GM18502 (cell line): ENCODE data around the gene ERAL1.
"Not testable (repeated sequence)": the region's sequence is repeated elsewhere in the genome, so short reads cannot be mapped to it uniquely, and the experiment has no call there.

Experiments used
- ATAC-seq: cut with Tn5 transposase; IDR thresholded peaks from one replicate; pipeline ENCODE4 v1.9.1; 2021; ENCODE audit warnings: mild to moderate bottlenecking; ENCODE audit not compliant: unreplicated experiment, poor library complexity

ERAL1 gene

DNA sequence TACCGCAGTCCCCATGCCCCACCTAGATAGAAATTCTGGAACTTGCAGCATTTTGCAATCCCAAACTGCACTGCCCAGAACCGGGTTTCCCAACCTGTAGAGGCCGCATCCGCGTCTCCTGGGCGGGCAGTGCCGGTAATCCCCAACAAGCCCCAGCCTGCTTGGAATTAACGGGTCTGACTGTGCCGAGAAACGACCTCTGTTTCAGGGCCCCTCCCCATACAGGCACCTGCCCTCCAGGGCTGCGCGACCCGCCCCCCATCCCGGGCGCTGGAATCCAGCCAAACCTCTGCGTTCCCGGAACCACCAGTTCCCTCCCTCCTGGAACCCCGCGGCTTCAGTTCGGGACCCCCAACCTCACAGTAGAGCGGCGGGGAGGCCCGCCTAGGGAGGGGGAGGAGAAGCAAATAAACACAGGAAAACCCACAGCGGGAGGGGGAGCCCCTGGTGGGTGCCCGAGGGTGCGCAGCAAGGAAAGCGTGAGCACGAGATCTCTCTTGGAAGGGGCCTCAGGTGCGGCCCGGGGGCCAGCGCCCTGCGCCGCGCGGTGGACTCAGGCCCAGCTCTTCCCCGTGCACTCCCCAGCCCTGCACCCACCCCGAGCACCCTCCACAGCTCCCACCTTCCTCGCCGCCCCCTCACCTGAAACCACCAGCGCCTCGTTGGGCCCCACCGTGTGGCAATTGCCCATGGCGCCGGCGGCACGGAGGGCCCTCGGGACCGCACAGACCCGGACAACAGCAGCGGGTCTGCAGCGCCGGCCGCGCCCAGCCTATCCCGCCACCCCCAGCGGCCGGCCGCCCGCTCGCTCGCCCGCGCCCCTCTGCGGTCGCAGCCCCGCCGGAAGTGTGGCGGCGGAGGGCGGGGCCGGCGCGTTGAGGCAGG lies 42.3 kb downstream of the ERAL1 start, which contains the start of gene FLOT2:
Gene FLOT2 (minus strand): TSS at position 850 of the 885 bp plus-strand sequence. CDS start 159 bp downstream, at position 691.
- ATAC-seq = no peak

DNA sequence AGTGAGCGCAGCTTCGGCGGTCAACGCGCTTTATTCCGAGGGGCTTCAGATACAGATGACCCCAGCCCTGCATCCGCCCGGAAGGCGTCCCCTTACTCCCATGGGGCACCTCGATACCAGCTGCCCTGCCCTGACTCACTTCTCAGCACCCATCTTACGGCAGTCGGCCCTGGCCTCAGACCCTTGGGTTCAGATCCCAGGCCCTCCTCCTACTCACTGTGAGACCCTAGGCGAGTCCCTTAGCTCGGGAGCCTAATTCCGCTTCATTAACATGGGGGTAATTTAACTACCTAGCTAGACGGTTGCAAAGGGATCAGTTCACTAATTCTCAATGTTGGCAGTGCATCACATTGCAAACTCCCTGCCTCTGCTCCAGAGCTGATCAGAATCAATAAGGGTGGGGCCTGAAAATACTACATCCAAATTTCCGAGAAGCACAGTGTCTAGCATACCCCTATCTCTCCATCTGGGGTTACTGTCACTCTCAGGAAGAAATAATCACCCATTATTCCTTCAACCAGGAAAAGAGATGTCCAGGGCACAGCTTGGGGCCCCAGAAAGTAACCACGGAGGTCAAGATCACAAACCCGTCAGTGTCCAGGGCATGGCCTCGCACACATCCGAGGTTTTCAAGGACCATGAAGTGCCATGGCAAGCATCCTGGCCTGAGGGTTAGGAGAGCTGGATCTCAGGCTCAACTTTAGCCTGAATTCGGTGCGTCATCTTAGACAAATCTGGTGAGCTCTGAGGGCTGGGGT lies 43.1 kb downstream of the ERAL1 start:
- ATAC-seq = no peak

DNA sequence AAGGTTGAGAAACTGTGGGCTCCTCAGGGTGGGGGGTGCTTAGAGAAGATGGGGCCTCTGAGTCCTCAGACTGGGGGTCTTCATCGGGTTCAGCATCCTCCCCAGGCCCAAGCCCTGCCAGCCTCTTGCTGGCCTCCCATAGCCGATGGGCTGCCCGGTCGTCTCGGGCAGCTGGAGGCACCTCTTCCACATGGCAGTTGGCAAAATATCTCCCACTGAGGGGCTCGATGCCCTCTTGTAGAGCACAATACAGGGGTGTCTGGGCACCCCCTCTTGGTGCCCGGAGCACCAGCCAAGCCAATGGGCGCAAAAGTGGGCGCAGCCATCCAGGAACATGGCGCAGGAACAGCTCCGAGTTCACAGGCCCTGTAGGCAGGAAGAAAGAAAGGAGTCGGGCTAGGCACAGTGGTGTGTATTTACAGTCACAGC lies 43.7 kb downstream of the ERAL1 start:
- no peak for ATAC-seq

DNA sequence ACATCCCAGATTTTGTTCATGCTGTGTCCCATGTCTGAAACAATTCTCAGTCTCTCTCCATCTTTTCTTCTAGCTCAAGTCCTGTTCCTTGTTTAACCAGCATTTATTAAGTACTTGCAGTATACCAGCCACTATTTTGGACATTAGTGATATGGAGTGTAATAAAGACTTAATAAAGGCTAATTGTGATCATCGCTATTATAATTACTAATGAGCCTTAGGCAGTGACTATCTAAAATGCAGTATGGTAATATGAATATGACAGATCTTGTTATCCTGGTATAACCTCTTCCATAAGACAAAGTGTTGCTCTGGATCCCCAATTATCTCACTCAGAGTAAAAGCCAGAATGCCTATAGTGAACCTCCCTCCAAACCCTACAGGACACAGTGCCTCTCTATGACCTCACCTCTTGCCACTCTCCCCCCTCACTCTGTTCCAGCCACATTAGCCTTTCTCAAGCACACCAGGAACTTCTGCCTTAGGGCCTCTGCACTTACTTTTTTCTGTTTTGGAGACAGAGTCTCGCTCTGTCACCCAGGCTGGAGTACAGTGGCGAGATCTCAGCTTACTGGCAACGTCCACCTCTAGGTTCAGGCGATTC lies 44.5 kb downstream of the ERAL1 start:
- ATAC-seq = no peak

DNA sequence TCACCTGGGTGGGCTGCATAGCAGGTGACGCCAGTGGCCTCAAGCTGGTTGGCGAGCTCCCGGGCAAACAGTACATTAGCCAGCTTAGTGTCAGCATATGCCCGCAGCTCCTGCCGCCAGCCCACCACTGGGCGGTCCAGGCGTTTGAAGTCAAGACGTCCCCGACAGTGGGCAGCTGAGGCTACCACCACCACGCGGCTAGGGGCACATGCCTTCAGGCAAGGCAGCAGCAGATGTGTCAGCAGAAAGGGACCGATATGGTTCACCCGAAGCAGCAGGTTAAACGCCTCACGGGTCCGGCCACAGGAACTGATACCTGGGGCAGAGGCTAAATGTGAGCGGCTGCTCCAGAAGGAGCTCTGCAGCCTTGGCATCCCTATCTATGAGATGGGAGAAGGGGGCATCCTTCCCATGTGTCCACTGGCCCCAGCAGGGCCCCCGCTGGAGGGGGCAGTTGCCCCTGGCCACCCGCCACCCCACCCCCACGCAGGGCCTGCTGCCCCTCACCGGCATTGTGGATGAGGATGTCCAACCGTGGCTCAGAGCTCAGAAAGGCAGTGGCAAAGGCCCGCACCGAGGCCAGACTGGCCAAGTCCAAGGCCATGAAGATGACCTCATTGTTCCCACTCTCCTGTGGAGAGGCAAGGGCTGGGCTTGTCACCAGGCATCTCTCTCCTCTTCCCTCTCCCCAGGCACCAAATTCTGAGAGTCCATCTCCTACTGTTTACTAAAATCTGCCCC lies 46.3 kb downstream of the ERAL1 start:
- no peak for ATAC-seq

DNA sequence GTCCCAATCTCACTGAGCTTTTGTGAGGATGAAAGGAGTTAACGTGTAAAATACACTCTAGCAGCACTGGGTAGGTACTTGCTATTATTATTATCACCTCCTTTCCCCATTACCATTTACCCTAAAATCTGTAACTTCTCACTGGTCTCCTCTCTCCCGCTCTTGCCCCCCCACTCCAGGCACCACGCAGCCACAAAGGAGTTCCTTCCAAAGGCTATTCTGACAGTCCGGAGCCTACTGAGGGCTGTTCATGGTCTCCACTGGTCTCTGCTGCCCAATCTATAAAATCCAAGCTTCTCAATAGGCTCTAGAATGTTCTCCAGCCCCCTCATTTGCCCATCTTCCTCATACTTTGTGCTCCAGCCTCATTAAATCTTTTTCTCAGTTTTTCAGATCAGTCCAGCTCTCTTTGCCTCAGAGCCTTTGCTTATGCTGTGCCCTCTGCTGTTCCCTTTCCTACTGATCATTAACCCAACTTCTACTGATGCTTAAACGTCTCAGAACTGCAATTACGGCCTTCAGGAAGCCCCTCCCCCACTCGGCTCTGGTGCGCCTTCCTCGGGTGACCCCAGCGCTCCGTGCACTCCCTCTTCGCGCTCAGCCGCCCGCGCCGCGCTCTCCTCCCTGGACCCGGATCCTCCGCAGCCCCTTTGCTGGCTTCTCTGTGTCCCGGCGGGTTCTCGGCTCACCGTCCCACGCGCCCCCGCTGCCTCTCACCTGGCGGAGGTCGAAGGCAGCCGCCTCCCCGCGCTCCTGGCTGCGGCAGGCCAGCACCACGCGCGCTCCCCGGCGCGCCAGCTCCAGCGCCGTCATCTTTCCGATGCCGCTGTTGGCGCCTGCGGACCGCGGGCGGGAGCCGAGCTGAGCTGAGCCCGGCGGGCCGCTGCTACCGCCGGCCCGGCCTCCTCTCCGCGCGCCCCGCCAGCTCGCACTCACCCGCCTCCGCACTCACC lies 47.3 kb downstream of the ERAL1 start:
- peak; percentile 40 for ATAC-seq

DNA sequence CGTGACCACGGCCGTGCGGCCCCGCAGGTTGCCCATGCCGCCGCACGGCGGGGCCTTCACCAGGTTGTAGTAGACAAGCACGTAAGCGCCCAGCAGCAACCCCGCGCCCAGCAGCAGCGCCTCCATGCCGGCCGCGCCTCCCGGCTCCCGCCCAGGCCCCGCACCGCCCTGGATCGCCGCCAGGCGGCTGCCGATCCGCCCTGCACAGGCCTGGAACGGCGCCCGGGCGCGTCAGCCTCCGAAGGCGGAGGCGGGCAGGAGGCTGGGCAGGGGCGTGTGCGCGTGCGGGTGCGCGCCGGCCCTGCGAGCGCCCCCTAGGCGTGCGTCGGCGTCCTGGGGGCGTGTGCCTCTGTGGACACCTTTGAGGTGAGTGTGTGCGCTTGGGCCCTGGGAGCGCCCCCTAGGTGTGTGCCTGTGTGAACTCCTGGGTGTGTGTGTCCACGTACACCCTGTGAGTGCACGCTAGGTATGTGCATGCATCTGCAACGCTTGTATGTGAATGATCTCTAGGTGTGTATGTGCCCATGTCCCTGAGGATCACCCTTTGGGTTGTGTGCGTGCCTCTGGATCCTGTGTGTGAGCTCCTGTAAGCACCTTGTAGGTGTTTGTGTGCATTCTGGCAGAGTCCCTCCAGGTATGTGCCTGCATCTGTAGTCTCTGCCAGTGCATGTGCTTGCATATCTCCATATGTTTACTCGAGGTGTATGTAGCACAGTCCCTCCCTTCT lies 48.2 kb downstream of the ERAL1 start, which contains the start of gene DHRS13:
Gene DHRS13 (minus strand): TSS at position 261 of the 727 bp plus-strand sequence. CDS start 135 bp downstream, at position 126.
- ATAC-seq = peak; percentile 86

DNA sequence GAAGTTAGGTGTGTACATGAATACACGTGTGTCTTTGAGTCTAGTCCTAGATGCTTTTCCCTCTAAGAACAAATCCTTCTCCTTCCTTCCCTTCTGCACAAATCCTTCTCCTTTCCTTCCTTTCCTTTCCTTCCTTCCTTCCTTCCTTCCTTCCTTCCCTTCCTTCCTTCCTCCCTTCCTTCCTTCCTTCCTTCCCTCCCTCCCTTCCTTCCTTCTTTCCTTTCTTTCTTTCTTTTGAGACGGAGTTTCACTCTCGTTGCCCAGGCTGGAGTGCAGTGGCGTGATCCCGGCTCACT lies 48.7 kb downstream of the ERAL1 start:
- ATAC-seq = not testable (repeated sequence)

DNA sequence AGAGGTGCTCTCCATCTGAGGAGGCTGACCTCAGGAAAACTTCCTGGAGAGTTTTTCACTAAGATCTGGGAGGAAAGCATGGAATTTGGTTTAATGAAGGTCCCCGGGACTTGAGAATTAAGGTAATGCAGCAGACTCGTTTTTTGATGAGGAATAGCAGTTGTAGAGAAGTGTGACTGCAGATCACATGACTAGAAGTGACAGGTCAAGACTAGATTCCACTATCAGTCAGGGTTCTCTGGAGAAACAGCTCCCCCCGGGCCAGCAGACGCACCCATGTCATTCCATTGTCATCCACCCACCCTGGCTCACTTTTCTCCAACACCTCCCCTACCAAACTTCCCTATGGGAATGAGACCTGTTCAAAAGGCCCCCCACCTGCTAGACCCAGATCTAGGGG lies 50.0 kb downstream of the ERAL1 start:
- no peak for ATAC-seq

DNA sequence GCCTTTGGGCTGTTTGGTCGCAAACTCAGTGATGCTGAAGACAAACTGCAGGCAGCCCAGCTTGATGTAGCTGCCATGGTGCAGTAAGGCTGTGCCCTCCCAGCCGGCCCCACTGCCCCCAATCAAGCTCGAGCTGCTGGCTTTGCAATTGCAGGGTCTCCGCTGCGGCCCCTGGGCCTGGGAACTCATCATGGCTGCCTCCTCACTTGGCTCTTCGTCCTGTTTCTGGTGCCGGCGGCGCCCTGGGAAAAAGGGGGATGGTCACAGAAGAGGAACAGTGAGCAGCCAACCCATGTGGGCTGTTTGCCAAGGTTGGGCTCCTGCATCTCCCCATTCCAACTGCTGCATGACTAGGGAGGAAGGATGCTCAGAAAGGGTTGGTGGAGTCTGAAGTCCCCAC lies 51.5 kb downstream of the ERAL1 start:
- ATAC-seq = no peak

DNA sequence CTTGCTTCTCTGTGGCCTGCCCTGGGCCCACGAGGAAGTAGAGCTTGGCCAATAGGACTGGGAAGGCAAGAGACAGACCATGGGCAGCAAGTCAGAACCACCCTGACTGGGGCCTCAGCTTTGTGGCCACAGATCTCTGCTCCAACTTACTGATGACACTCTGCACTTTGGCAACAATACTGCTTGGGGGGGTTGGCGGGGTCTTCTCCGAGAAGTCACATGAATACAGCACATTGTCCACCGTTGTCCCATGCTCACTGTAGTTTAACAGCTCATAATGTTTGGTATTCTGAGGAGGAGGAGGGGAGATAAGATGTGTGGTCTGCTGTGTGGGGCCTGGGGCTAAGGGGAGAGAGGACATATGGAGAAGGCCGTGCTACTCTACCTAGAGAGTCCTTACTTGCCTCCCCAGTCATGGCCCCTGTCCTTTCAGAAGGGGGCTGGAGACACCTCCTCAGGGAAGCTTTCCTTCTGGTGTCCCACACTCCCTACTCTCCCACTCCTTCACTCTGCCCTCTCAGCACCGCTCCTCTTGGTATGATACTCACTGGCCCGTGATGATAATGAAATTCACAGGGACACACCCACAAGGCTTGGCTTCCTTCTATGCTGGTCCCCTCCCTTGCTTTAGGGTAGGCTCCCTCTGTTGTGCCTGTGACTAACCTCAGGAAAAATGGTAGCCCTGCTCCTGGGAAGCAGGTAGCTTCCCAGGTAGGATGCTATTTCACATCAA lies 52.1 kb downstream of the ERAL1 start:
- no peak for ATAC-seq

DNA sequence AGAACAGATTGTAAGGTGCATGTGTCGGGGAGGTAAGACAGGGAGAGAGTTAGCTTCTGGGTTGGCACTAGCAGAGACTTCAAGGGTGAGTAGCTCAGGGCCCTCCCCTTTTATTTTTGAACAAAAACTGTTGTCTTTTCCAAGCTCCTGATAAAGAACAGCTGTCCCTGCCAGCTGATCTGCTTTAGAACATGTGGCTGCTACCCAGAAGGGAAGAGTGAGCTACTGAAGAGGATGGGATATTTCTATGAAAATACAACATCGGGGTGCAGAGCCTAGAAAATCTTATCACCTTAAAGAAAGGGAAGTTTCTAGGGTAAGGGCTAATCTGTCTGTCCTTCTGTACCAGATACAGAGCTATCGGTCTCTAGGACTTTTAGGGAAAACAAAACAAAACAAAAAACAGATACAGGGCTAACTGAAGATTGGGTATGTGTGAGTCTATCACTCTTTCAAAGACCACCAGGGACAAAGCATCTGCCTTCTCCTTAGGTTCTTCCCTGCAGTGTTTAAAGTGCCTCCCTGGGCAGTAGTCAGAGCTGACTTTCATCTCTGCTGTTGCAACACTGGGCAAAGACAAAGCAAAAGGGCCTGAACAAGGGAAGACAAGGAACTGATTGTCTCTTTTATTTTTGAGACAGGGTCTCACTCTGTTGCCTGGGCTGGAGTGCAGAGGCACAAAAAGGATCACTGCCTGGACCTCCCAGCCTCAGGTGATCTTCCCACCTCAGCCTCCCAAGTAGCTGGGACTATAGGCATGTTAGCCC lies 53.1 kb downstream of the ERAL1 start:
- no peak for ATAC-seq

DNA sequence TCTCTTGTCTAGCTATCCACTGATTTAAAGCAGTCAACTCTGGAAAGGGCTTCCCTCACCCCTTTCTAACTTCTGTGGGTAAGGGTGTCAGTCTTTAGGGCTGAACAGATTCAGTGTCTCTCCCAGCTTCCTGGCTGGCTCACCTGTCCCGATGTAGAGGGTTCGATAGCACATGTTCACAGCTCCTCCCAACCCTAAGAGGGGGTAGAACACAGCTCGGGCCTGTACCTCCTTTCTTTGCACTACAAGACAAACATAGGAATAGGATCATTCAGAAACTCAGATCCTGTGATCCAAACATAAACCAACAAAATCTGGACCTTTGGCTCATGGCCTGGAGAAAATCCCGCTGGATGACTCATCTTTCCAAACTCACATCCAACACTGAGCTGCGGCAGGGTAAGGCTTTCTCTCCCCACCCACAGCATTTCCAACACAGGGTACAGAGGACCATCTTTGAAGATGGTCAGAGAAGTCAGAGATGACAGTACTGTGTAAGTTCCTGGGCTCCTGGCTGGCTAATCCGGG lies 53.9 kb downstream of the ERAL1 start:
- ATAC-seq = no peak

DNA sequence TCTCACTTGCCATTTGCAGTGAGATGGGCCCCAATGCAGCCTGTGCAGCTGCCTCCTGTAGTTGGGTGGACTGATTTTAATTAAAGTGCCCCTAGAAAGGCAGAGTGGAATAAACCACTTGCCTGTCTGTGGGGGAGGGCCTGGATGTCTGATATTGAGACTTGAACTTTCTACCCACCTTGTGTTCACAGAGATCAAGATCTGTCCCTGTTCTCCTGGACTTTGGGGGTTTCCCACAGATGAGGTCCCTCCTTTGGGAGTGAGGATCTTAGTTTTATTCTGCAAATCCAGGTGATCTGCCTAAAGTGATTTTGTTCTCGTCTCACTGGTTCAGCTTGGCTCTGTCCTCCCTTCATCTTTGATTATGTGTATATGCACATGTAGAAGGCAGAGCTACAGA lies 55.7 kb downstream of the ERAL1 start:
- no peak for ATAC-seq
